Stimulated activated CD4-positive, alpha-beta T cell treated with anti-CD3 and anti-CD28 coated beads, TNF-alpha, amount 100 ng/mL, for 1 hour (primary cell): ENCODE measurements around the gene CEP63.

Source experiments
- DNase-seq, 3 donors: peaks; one replicate each; pipeline ENCODE4 v3.0.0-alpha.2; 2020; ENCODE audit warnings: low read depth in 3 of 3, low spot score in 1 of 3

Gene CEP63

GRCh38 chr3:134485718-134486576, at the start of gene CEP63, which contains the start of gene ANAPC13:
Gene CEP63 (plus strand): TSS chr3:134486057. CDS start chr3:134495321, 9,264 bp downstream.
Gene ANAPC13 (minus strand): TSS chr3:134485985. CDS start chr3:134482904, 3,081 bp downstream.
- DNase-seq, result peak; percentile 80 to 83 (median 82)

- no peak for DNase-seq
Measured at GRCh38 chr3:134437211-134437752, 48.6 kb upstream of the CEP63 start.

- DNase-seq, result no peak
Measured at GRCh38 chr3:134441321-134441720, 44.5 kb upstream of the CEP63 start.

GRCh38 chr3:134441821-134442220, 44.0 kb upstream of the CEP63 start:
- DNase-seq, result no peak

- DNase-seq, result no peak
Measured at GRCh38 chr3:134445095-134445494, 40.8 kb upstream of the CEP63 start.

- DNase-seq, result no peak
Measured at GRCh38 chr3:134445636-134446035, 40.2 kb upstream of the CEP63 start.

GRCh38 chr3:134446800-134447199, 39.1 kb upstream of the CEP63 start:
- no peak for DNase-seq

- DNase-seq, result no peak
Measured at GRCh38 chr3:134447351-134447750, 38.5 kb upstream of the CEP63 start.

- DNase-seq, result no peak
Measured at GRCh38 chr3:134448664-134449063, 37.2 kb upstream of the CEP63 start.

GRCh38 chr3:134449277-134449676, 36.6 kb upstream of the CEP63 start:
- no peak for DNase-seq

- DNase-seq, result no peak
Measured at GRCh38 chr3:134449951-134450350, 35.9 kb upstream of the CEP63 start.

- DNase-seq, result no peak
Measured at GRCh38 chr3:134453631-134454030, 32.2 kb upstream of the CEP63 start.

- no peak for DNase-seq
Measured at GRCh38 chr3:134457376-134458074, 28.3 kb upstream of the CEP63 start.

- no peak for DNase-seq
Measured at GRCh38 chr3:134458406-134458945, 27.4 kb upstream of the CEP63 start.

- no peak for DNase-seq
Measured at GRCh38 chr3:134459562-134459961, 26.3 kb upstream of the CEP63 start.

GRCh38 chr3:134460965-134461364, 24.9 kb upstream of the CEP63 start:
- no peak for DNase-seq

- DNase-seq, result no peak
Measured at GRCh38 chr3:134462331-134462941, 23.4 kb upstream of the CEP63 start.

- no peak for DNase-seq
Measured at GRCh38 chr3:134463676-134464063, 22.2 kb upstream of the CEP63 start.

- DNase-seq, result no peak
Measured at GRCh38 chr3:134464064-134464688, 21.7 kb upstream of the CEP63 start.

- no peak for DNase-seq
Measured at GRCh38 chr3:134464689-134465365, 21.0 kb upstream of the CEP63 start.
